ENCODE results near the gene HCCS. TPM values are rescaled to one million over a fixed set of nuclear protein-coding genes. Genes with fewer than 3 reads are reported as not detected.

Gene HCCS
- polyA plus RNA-seq, 4 donors, result 25.0 to 28.5 (median 26.7) TPM

Other genes starting within 250 kb of the HCCS start
- not detected for gene AMELX, start 182.1 kb downstream of the HCCS start, polyA plus RNA-seq (ENCODE audit: insufficient read length in 4 of 4)

Data from left renal cortex interstitium (tissue), 4 donors.